Measurements from ENCODE around the gene RASGRP1.

RASGRP1 gene

GRCh38 chr15:38458646-38459045 is 106.0 kb downstream of the RASGRP1 start:
- no peak for DNase-seq (ENCODE audit: low read depth)

DNA sequence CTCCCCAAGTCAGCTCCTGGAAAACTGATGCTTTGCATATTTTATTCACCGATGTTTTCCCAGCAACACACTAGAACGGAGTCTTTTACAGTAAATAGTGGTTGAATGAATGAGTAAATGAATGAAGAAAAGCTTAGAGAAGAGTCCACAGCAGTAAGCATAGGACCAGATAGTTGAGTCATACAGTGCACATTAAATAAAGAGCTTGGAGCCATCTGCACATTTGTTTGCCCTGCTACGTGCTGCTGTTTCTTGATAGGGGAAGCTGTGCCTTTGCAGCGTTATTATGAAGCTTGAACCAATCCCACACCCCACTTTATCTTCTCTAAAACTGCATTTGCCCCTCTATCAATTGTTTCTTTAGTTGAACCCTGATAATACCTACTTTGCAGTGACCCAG is 109.5 kb downstream of the RASGRP1 start:
- no peak for DNase-seq (ENCODE audit: low read depth)

DNA sequence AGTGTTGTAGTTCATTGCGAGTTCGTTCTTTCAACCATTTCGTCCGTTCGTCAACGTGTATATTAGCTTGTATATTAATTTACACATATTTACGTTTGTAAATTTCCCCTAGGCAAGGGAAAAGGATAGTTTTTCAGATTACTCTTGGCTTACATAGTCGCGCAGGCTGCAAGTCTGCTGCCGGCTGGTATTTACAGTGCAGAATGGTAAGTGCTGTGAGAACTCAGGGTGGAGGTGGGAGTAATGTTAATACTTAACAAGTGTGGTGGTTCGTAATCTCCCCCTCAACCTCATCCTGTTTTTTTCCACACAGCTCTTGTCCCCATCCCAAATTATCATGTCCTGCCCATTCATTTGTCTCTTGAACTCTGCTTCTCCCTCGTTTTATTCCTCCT is 109.9 kb downstream of the RASGRP1 start:
- DNase-seq (ENCODE audit: low read depth) = no peak

GRCh38 chr15:38453971-38454695 is 110.5 kb downstream of the RASGRP1 start, which contains the start of gene FAM98B:
TSS of gene FAM98B (plus strand) at chr15:38454127. CDS start at chr15:38454162, 35 bp downstream.
- peak; percentile 80 for DNase-seq (ENCODE audit: low read depth)

- no peak for DNase-seq (ENCODE audit: low read depth)
These were observed 123.5 kb downstream of the RASGRP1 start for GRCh38 chr15:38441130-38441519.

GRCh38 chr15:38440353-38441129 is 124.1 kb downstream of the RASGRP1 start:
- no peak for DNase-seq (ENCODE audit: low read depth)
